Endodermal cell (in vitro differentiated cells): ENCODE data around the gene PURA. TPM values are rescaled to one million over a fixed set of nuclear protein-coding genes. Genes with fewer than 3 reads are reported as not detected.

Experiments
- DNase-seq: peaks from one replicate; pipeline ENCODE4 v3.0.0-alpha.2; 2017
- H3K27ac ChIP-seq: 2 replicates; pipeline ENCODE4 v1.5.1; 2013; ENCODE audit warnings: mild to moderate bottlenecking, low read depth, low read length, moderate library complexity
- H3K27me3 ChIP-seq: 2 replicates; pipeline ENCODE4 v1.6.1; 2013; ENCODE audit warnings: mild to moderate bottlenecking, low read length, moderate library complexity; ENCODE audit not compliant: insufficient read depth, control insufficient read depth, poor library complexity, severe bottlenecking
- H3K36me3 ChIP-seq: 2 replicates; pipeline ENCODE4 v1.7.0; 2013; ENCODE audit warnings: mild to moderate bottlenecking, low read length, moderate library complexity; ENCODE audit not compliant: control insufficient read depth, insufficient read depth
- H3K4me1 ChIP-seq: one replicate; pipeline ENCODE4 v1.7.0; 2013; ENCODE audit warnings: low read length; ENCODE audit not compliant: control insufficient read depth, insufficient read depth
- H3K4me3 ChIP-seq: 2 replicates; pipeline ENCODE4 v1.5.1; 2013; ENCODE audit warnings: mild to moderate bottlenecking, low read length, moderate library complexity
- H3K9ac ChIP-seq: 2 replicates; pipeline ENCODE4 v1.6.1; 2013; ENCODE audit warnings: mild to moderate bottlenecking, low read length, moderate library complexity; ENCODE audit not compliant: poor library complexity, severe bottlenecking; ENCODE audit errors: extremely low read depth
- H3K9me3 ChIP-seq: 2 replicates; pipeline ENCODE4 v1.6.1; 2013; ENCODE audit warnings: mild to moderate bottlenecking, low read length, moderate library complexity; ENCODE audit not compliant: control insufficient read depth
- H3K27ac Mint-ChIP-seq: 2 replicates; pipeline ENCODE4 v1.8.0; 2020; ENCODE audit warnings: mixed read lengths
- H3K27me3 Mint-ChIP-seq: 2 replicates; pipeline ENCODE4 v1.8.0; 2021; ENCODE audit warnings: mild to moderate bottlenecking, mixed read lengths; ENCODE audit not compliant: insufficient read depth
- H3K36me3 Mint-ChIP-seq: 2 replicates; pipeline ENCODE4 v1.8.0; 2020; ENCODE audit warnings: low read depth, mixed read lengths
- H3K4me1 Mint-ChIP-seq: 2 replicates; pipeline ENCODE4 v1.8.0; 2020; ENCODE audit warnings: mixed read lengths
- H3K4me3 Mint-ChIP-seq: 2 replicates; pipeline ENCODE4 v1.8.0; 2020; ENCODE audit warnings: mild to moderate bottlenecking, moderate library complexity, mixed read lengths
- H3K9me3 Mint-ChIP-seq: 2 replicates; pipeline ENCODE4 v1.8.0; 2020; ENCODE audit warnings: mild to moderate bottlenecking, mixed read lengths
- whole genome bisulfite sequencing, 2 experiments: methylation state at CpG; one replicate each; pipeline versions ENCODE4 v1.1.5 to v1.1.7; 2013; ENCODE audit warnings: missing lambda C conversion rate in 2 of 2, mixed read lengths in 1 of 2; ENCODE audit not compliant: insufficient coverage in 1 of 2, insufficient read length in 1 of 2; 5-methylcytosine and 5-hydroxymethylcytosine counted together
- long read RNA-seq, 4 experiments: library from polyadenylated mRNA in 2 of 4; library from RNA in 1 of 4; library from capped mRNA in 1 of 4; stranded (forward) in 3 of 4; unstranded in 1 of 4; transcript quantifications; one replicate each; pipeline ENCODE4 v2.0.0, GENCODE V29; 2020 to 2021; ENCODE audit warnings: inconsistent platforms in 1 of 4
- polyA plus RNA-seq, 2 experiments: library from polyadenylated mRNA; stranded (reverse); fragments of 50-300 nt; gene quantifications; one replicate each; pipeline ENCODE4 v1.2.3, GENCODE V29; 2013
- total RNA-seq, 2 donors: library from RNA; stranded (reverse); fragmentation: NEBNext Ultra II Directional in 1 of 2; extraction: Animal tissue kit (Norgen Biotek cat#: 25700) in 1 of 2; gene quantifications; 2 replicates in 1 of 2; 3 replicates in 1 of 2; pipeline ENCODE4 v1.2.1, GENCODE V29; 2021
- TF ChIP-seq, protein P1 (sequence below): fragments of 200-600 bp; sonication (generic); conservative IDR thresholded peaks from 2 replicates; pipeline ENCODE4 v1.5.0; 2021; ENCODE audit warnings: antibody characterized with exemption, mild to moderate bottlenecking

The PURA gene
- 1 to 10 TPM; 6.8 to 7.7 TPM for total RNA-seq
- 3.1 TPM for polyA plus RNA-seq (2013, experiment 1 of 2)
- 2.4 TPM for polyA plus RNA-seq (2013, experiment 2 of 2)
- long read RNA-seq, experiment 1, full-length matches to known transcripts = 5 of 5 reads
- long read RNA-seq, experiment 1, partial matches to known transcripts = 0 of 5 reads
- long read RNA-seq, experiment 1, other reads (novel, unspliced or antisense) = 0 of 5 reads
- long read RNA-seq, experiment 2, full-length matches to known transcripts = 13 of 16 reads
- long read RNA-seq, experiment 2, partial matches to known transcripts = 0 of 16 reads
- long read RNA-seq, experiment 2, other reads (novel, unspliced or antisense) = 3 of 16 reads
- long read RNA-seq, experiment 3, full-length matches to known transcripts = 3 of 3 reads
- long read RNA-seq, experiment 3, partial matches to known transcripts = 0 of 3 reads
- long read RNA-seq, experiment 3, other reads (novel, unspliced or antisense) = 0 of 3 reads
- long read RNA-seq, experiment 4 = 0 reads

DNA sequence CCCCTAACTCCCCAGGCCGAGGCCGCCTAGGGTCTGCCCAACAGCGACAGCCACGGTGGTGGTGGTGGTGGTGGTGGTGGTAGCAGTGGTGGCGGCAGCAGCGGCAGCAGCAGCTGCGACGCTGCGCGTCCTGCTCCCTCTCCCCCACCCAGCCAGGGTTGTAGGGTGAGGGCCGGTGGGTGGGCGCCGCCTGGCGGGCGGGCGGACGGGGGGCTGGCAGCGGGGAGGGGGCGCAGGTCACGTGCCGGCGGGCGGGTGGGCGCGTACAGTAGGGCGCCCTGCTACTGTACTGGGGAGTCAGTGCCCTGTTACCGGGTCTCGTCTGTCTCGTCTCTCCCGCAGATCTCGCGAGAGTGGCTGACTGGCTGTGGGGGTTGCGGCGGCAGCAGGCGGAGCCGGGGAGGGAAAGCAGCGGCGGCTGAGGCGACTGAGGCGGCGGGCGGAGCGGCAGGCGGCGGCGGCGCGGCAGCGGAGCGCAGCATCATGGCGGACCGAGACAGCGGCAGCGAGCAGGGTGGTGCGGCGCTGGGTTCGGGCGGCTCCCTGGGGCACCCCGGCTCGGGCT, at the start of gene PURA:
Gene PURA, plus strand, starts transcription at position 411 of the 565 bp plus-strand sequence. Its CDS starts 73 bp downstream, at position 484.
- H3K36me3 Mint-ChIP-seq = no peaks in the 10 kb centered on the region
- peak within 1 kb of the TSS; percentile 77 for H3K4me3 ChIP-seq
- H3K27ac Mint-ChIP-seq = peak within 1 kb of the TSS; percentile 58

DNA sequence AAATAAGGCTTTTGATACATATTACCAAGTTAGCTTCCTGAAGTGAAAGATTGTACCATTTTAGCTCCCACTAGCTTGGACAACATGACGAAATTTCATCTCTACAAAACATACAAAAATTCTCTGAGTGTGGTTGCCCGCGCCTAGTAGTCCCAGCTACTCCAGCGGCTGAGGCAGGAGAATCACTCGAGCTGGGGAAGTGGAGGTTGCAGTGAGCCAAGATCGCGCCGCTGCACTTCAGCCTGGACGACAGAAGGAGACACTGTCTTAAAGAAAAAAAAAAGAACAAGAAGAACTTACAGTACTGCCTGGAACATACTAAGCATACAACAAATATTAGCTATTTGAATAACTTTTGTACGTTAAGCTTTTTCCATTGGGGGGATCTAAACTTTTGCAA, 41.1 kb upstream of the PURA start:
- Histone ChIP-seq H3K27me3 (peaks cover 65% of the 10 kb centered on the region), H3K4me3 (no peak overlapping the region), H3K36me3 (no peaks in the 10 kb centered on the region), H3K9me3 (no peaks in the 10 kb centered on the region), H3K9ac (no peak overlapping the region), H3K4me1 (no peaks in the 10 kb centered on the region), H3K27ac (no peak overlapping the region)
- Mint-ChIP-seq H3K4me3 (no peak overlapping the region), H3K36me3 (no peaks in the 10 kb centered on the region), H3K27ac (no peak overlapping the region), H3K4me1 (no peaks in the 10 kb centered on the region), H3K9me3 (no peaks in the 10 kb centered on the region), H3K27me3 (peaks cover 53% of the 10 kb centered on the region)
- TF ChIP-seq, protein P1, sequence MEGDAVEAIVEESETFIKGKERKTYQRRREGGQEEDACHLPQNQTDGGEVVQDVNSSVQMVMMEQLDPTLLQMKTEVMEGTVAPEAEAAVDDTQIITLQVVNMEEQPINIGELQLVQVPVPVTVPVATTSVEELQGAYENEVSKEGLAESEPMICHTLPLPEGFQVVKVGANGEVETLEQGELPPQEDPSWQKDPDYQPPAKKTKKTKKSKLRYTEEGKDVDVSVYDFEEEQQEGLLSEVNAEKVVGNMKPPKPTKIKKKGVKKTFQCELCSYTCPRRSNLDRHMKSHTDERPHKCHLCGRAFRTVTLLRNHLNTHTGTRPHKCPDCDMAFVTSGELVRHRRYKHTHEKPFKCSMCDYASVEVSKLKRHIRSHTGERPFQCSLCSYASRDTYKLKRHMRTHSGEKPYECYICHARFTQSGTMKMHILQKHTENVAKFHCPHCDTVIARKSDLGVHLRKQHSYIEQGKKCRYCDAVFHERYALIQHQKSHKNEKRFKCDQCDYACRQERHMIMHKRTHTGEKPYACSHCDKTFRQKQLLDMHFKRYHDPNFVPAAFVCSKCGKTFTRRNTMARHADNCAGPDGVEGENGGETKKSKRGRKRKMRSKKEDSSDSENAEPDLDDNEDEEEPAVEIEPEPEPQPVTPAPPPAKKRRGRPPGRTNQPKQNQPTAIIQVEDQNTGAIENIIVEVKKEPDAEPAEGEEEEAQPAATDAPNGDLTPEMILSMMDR = no peak
- DNase-seq = no peak
- WGBS, 2 experiments = 62 to 65% methylated on average over 8 to 9 of the region's 10 CpGs

More for the DNA sequence above, at the start of gene PURA:
- TF ChIP-seq, protein P1 = peak; percentile 54
- Histone ChIP-seq H3K27me3 (peaks cover 58% of the 10 kb centered on the region), H3K4me1 (peaks cover 7% of the 10 kb centered on the region), H3K36me3 (no peaks in the 10 kb centered on the region), H3K9me3 (no peaks in the 10 kb centered on the region), H3K9ac (peak within 1 kb of the TSS; percentile 35), H3K27ac (no peak within 1 kb of the TSS)
- Mint-ChIP-seq H3K4me1 (peaks cover 34% of the 10 kb centered on the region), H3K9me3 (no peaks in the 10 kb centered on the region), H3K27me3 (peaks cover 61% of the 10 kb centered on the region), H3K4me3 (peak within 1 kb of the TSS; percentile 67)
- peak; percentile 98 for DNase-seq
- 0% methylated on average over 24 to 54 of the region's 60 CpGs for WGBS, 2 experiments

DNA sequence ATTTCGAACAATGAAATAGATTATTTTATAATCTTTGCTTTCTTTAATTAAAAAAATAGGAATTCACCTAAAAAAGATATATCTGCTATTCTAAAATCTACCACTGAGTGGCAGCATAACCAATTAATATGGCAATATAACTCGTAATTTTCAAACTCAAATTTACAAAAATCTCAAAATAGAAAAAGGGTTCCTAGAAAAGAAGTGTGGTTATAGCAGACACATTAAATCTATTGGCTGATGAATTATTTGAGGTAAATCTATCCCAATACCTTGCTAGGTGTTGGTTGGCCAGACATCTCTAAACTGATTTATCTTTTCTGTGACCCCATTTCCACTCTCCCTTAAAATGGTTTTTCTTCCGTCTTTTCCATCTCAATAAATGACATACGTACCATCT, 40.6 kb upstream of the PURA start:
- H3K4me1 Mint-ChIP-seq = no peaks in the 10 kb centered on the region
- Histone ChIP-seq H3K9ac (no peak overlapping the region), H3K27me3 (peaks cover 65% of the 10 kb centered on the region), H3K9me3 (no peaks in the 10 kb centered on the region), H3K36me3 (no peaks in the 10 kb centered on the region), H3K27ac (no peak overlapping the region), H3K4me1 (no peaks in the 10 kb centered on the region), H3K4me3 (no peak overlapping the region)
- H3K27ac Mint-ChIP-seq = no peak overlapping the region
- WGBS, 2 experiments = 8% methylated on average over 2 of the region's 4 CpGs; no CpG with 5 or more reads in 1 of the 2 experiments
- no peaks in the 10 kb centered on the region for H3K36me3 Mint-ChIP-seq
- DNase-seq = no peak
- no peak overlapping the region for H3K4me3 Mint-ChIP-seq
- H3K27me3 Mint-ChIP-seq = peaks cover 51% of the 10 kb centered on the region
- TF ChIP-seq, protein P1 = peak; percentile 86
- no peaks in the 10 kb centered on the region for H3K9me3 Mint-ChIP-seq
